Measurements from ENCODE around the gene HAND2. TPM values are rescaled to one million over a fixed set of nuclear protein-coding genes. Genes with fewer than 3 reads are reported as not detected.

Gene HAND2
- total and polyA plus RNA-seq, 2 experiments from 2014 or later = 0.15 TPM; not detected in 1

GRCh38 chr4:173503330-173504180, 26.5 kb downstream of the HAND2 start:
- Histone ChIP-seq H3K9me2 (ENCODE audit: insufficient read depth) (no peaks in the 10 kb centered on the region), H3K4me1 (ENCODE audit: insufficient read depth) (peaks cover 51% of the 10 kb centered on the region), H3F3A (replicated peaks; ENCODE audit: low read depth) (peaks cover 12% of the 10 kb centered on the region; the same call in 1 of the 2 replicates), H4K20me1 (replicated peaks; ENCODE audit: insufficient read depth) (peaks cover 15% of the 10 kb centered on the region), H3K4me2 (peak overlapping the region; percentile 38; the same call in 1 of the 2 replicates), H3K36me3 (ENCODE audit: insufficient read depth) (no peaks in the 10 kb centered on the region), H3K79me2 (replicated peaks; ENCODE audit: insufficient read depth) (no peaks in the 10 kb centered on the region), H3K27me3 (ENCODE audit: insufficient read depth) (peaks cover 100% of the 10 kb centered on the region), H3K27ac (ENCODE audit: low read depth) (no peak overlapping the region), H3K4me3 (no peak overlapping the region), H2AFZ (no peak overlapping the region)
- Mint-ChIP-seq H3K27me3 (ENCODE audit: insufficient read depth, low read depth, poor library complexity) (peaks cover 99% of the 10 kb centered on the region), H3K36me3 (ENCODE audit: low read depth) (no peaks in the 10 kb centered on the region), H3K4me1 (peaks cover 51% of the 10 kb centered on the region), H3K27ac (no peak overlapping the region), H3K4me3 (no peak overlapping the region; the same call in 2 of the 3 replicates), H3K9me3 (peaks cover 7% of the 10 kb centered on the region; the same call in 2 of the 3 replicates)
- peak; percentile 44 for DNase-seq (ENCODE audit: low spot score)
- ATAC-seq = no peak
- TF ChIP-seq EZH2 (IDR thresholded peaks at IDR 0.05; ENCODE audit: low read depth, unreplicated experiment) = peak; percentile 56
- TF ChIP-seq CREB1 (CRISPR knock-in tag; IDR thresholded peaks at IDR 0.05; ENCODE audit: low read depth) = no peak
- TF ChIP-seq EZH2phosphoT487 (IDR thresholded peaks at IDR 0.05; ENCODE audit: unreplicated experiment) = no peak
- TF ChIP-seq ZNF462 (CRISPR knock-in tag; IDR thresholded peaks at IDR 0.05) = no peak
- TF ChIP-seq JUNB (IDR thresholded peaks at IDR 0.05; ENCODE audit: unreplicated experiment) = no peak
- no peak for TF ChIP-seq POLR2AphosphoS5 (IDR thresholded peaks at IDR 0.05; ENCODE audit: low read depth)

All from GM23338 (cell line).